GM19467 (cell line): Measurements from ENCODE around the gene AIF1L.
"Not testable (repeated sequence)": the region's sequence is repeated elsewhere in the genome, so short reads cannot be mapped to it uniquely, and the experiment has no call there.

Experiments
- ATAC-seq: cut with Tn5 transposase; IDR thresholded peaks from one replicate; pipeline ENCODE4 v1.9.1; 2021; ENCODE audit warnings: mild to moderate bottlenecking, moderate library complexity; ENCODE audit not compliant: unreplicated experiment

AIF1L gene

GRCh38 chr9:131117762-131118145 is 21.4 kb downstream of the AIF1L start:
- no peak for ATAC-seq

GRCh38 chr9:131119600-131119999 is 23.3 kb downstream of the AIF1L start:
- no peak for ATAC-seq

GRCh38 chr9:131120620-131121228 is 24.4 kb downstream of the AIF1L start:
- ATAC-seq = no peak

- no peak for ATAC-seq
These were observed 25.0 kb downstream of the AIF1L start for GRCh38 chr9:131121346-131121745.

- ATAC-seq = no peak
These were observed 25.8 kb downstream of the AIF1L start for GRCh38 chr9:131122158-131122557.

GRCh38 chr9:131125038-131125287 is 28.6 kb downstream of the AIF1L start:
- peak; percentile 2 for ATAC-seq

- peak; percentile 93 for ATAC-seq
These were observed 29.1 kb downstream of the AIF1L start, which contains the start of gene NUP214 for GRCh38 chr9:131125288-131126058. TSS of gene NUP214 (plus strand) at chr9:131125586. CDS start at chr9:131125705, 119 bp downstream.

- ATAC-seq = no peak
These were observed 29.7 kb downstream of the AIF1L start for GRCh38 chr9:131126059-131126426.

- no peak for ATAC-seq
These were observed 32.9 kb downstream of the AIF1L start for GRCh38 chr9:131129183-131129582.

GRCh38 chr9:131138676-131139075 is 42.3 kb downstream of the AIF1L start:
- ATAC-seq = no peak

- ATAC-seq = no peak
These were observed 43.8 kb downstream of the AIF1L start for GRCh38 chr9:131140112-131140511.

GRCh38 chr9:131140550-131140949 is 44.2 kb downstream of the AIF1L start:
- ATAC-seq = no peak

- no peak for ATAC-seq
These were observed 45.8 kb downstream of the AIF1L start for GRCh38 chr9:131142160-131142559.

GRCh38 chr9:131144201-131144600 is 47.9 kb downstream of the AIF1L start:
- ATAC-seq = no peak

GRCh38 chr9:131145245-131145644 is 48.9 kb downstream of the AIF1L start:
- no peak for ATAC-seq

- no peak for ATAC-seq
These were observed 49.9 kb downstream of the AIF1L start for GRCh38 chr9:131146186-131146585.

- no peak for ATAC-seq
These were observed 51.9 kb downstream of the AIF1L start for GRCh38 chr9:131148276-131148675.

GRCh38 chr9:131148966-131149687 is 52.8 kb downstream of the AIF1L start:
- no peak for ATAC-seq

GRCh38 chr9:131149688-131150053 is 53.3 kb downstream of the AIF1L start:
- ATAC-seq = no peak

GRCh38 chr9:131153595-131153994 is 57.3 kb downstream of the AIF1L start:
- no peak for ATAC-seq

- not testable (repeated sequence) for ATAC-seq
These were observed 62.3 kb downstream of the AIF1L start for GRCh38 chr9:131158673-131159072.

- no peak for ATAC-seq
These were observed 64.2 kb downstream of the AIF1L start for GRCh38 chr9:131160416-131161112.
